A673 (cell line): ENCODE measurements around the gene ROBO4. TPM values are rescaled to one million over a fixed set of nuclear protein-coding genes. Genes with fewer than 3 reads are reported as not detected.

Source experiments
- BruUV-seq: library from RNA; stranded (reverse); fragments of 400-500 nt; replicated peaks from 2 replicates; lab custom pipeline; 2021; lab: Mats Ljungman, UMichigan
- CTCF ChIA-PET: fragments of 300-600 bp; sonication (Branson Sonifier 250); formaldehyde crosslinking; loops from one replicate; lab custom pipeline; 2022; ENCODE audit warnings: antibody characterized with exemption; lab: Charles Lee
- POLR2A ChIA-PET: fragments of 300-600 bp; sonication (Branson Sonifier 250); formaldehyde crosslinking; loops from one replicate; lab custom pipeline; 2022; ENCODE audit warnings: antibody characterized with exemption; ENCODE audit not compliant: low non-redundant PET; lab: Charles Lee
- DNase-seq: peaks from one replicate; pipeline ENCODE4 v3.0.0-alpha.2; 2015; ENCODE audit warnings: low spot score
- H3K27ac ChIP-seq: fragments of 200-600 bp; sonication (generic); 2 replicates; pipeline ENCODE4 v1.5.1; 2016; ENCODE audit warnings: mixed run types, low read depth, mild to moderate bottlenecking, mixed read lengths, antibody characterized with exemption, low read length; ENCODE audit not compliant: poor library complexity, severe bottlenecking
- H3K27me3 ChIP-seq: fragments of 200-600 bp; sonication (generic); replicated peaks from 2 replicates; pipeline ENCODE4 v1.6.1; 2017; ENCODE audit warnings: mixed run types, low read depth, mild to moderate bottlenecking, mixed read lengths, antibody characterized with exemption, low read length; ENCODE audit not compliant: insufficient read depth, poor library complexity
- H3K36me3 ChIP-seq: fragments of 200-600 bp; sonication (generic); 2 replicates; pipeline ENCODE4 v1.6.1; 2016; ENCODE audit warnings: mixed run types, mild to moderate bottlenecking, mixed read lengths, antibody characterized with exemption, low read length; ENCODE audit not compliant: insufficient read depth, poor library complexity, severe bottlenecking
- H3K4me1 ChIP-seq: fragments of 200-600 bp; sonication (generic); 2 replicates; pipeline ENCODE4 v1.6.1; 2017; ENCODE audit warnings: mixed run types, mild to moderate bottlenecking, mixed read lengths, antibody characterized with exemption, low read length; ENCODE audit not compliant: insufficient read depth, poor library complexity, severe bottlenecking
- H3K4me3 ChIP-seq: fragments of 200-600 bp; sonication (generic); 2 replicates; pipeline ENCODE4 v1.5.1; 2016; ENCODE audit warnings: low read depth, mixed run types, mild to moderate bottlenecking, mixed read lengths, low read length; ENCODE audit not compliant: poor library complexity, severe bottlenecking
- H3K9me3 ChIP-seq: fragments of 200-600 bp; sonication (generic); 2 replicates; pipeline ENCODE4 v1.6.1; 2016; ENCODE audit warnings: mixed run types, low read depth, mild to moderate bottlenecking, mixed read lengths, antibody characterized with exemption, low read length; ENCODE audit not compliant: poor library complexity, severe bottlenecking
- EZH2 ChIP-seq: fragments of 200-600 bp; sonication (generic); IDR thresholded peaks from 2 replicates; pipeline ENCODE4 v1.6.1; 2017; ENCODE audit warnings: borderline replicate concordance, low read depth, mild to moderate bottlenecking, mixed read lengths, antibody characterized with exemption, low read length; ENCODE audit not compliant: poor library complexity, severe bottlenecking
- intact Hi-C: fragments of 100-400 bp; cut with micrococcal nuclease; formaldehyde crosslinking; loops from one replicate; pipeline ENCODE4 v1.10.0; 2022; ENCODE audit not compliant: unreplicated experiment
- total RNA-seq: library from RNA; stranded (reverse); gene quantifications from 2 replicates; pipeline ENCODE4 v1.2.3, GENCODE V29; 2021
- TF ChIP-seq, protein P1 (sequence below): fragments of 300-800, 200-600 bp; sonication (generic); conservative IDR thresholded peaks from 2 replicates; pipeline ENCODE4 v1.5.1; 2017; ENCODE audit warnings: low read depth, mild to moderate bottlenecking, antibody characterized with exemption, low read length, moderate library complexity, mixed read lengths

Gene ROBO4
- total RNA-seq, 1 experiment from 2014 or later: not detected

DNA sequence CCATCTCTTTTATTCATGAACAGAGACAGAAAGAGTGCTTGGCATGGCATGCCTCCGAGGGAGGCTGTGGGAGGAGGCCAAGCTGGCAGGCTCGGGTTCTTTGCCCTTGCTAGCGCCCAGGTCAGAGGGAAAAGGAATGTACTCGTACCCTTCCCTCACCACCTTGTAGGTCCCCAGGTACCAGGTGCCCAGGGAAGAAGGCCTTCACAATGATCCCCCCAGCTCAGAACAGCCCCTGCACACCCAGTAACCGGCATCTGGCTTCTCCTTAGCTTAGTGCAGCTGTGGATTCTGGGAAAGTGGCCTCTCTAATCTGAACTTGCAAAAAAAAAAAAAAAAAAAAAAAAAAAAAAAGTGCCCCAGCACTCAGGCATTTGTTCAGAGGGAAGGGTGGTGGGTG is 22.7 kb upstream of the ROBO4 start:
- ChIA-PET POLR2A (interaction anchor here (0.6 kb wide), 1 partner anchor 439 kb away, joined by 3 read pairs; no protein-coding TSS in a partner anchor), CTCF (no interaction called here)
- Histone ChIP-seq H3K9me3 (no peaks in the 10 kb centered on the region), H3K36me3 (no peaks in the 10 kb centered on the region), H3K27ac (no peak overlapping the region), H3K27me3 (no peaks in the 10 kb centered on the region), H3K4me1 (no peaks in the 10 kb centered on the region), H3K4me3 (no peak overlapping the region)
- TF ChIP-seq EZH2: no peak
- TF ChIP-seq, protein P1, sequence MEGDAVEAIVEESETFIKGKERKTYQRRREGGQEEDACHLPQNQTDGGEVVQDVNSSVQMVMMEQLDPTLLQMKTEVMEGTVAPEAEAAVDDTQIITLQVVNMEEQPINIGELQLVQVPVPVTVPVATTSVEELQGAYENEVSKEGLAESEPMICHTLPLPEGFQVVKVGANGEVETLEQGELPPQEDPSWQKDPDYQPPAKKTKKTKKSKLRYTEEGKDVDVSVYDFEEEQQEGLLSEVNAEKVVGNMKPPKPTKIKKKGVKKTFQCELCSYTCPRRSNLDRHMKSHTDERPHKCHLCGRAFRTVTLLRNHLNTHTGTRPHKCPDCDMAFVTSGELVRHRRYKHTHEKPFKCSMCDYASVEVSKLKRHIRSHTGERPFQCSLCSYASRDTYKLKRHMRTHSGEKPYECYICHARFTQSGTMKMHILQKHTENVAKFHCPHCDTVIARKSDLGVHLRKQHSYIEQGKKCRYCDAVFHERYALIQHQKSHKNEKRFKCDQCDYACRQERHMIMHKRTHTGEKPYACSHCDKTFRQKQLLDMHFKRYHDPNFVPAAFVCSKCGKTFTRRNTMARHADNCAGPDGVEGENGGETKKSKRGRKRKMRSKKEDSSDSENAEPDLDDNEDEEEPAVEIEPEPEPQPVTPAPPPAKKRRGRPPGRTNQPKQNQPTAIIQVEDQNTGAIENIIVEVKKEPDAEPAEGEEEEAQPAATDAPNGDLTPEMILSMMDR: no peak
- intact Hi-C loops: no loop called here
- DNase-seq: no peak
- BruUV-seq: no TSS peak

GRCh38 chr11:124919898-124920297 is 22.2 kb upstream of the ROBO4 start:
- TF ChIP-seq, protein P1: no peak
- TF ChIP-seq EZH2: no peak
- Histone ChIP-seq H3K27me3 (no peaks in the 10 kb centered on the region), H3K27ac (no peak overlapping the region), H3K4me1 (no peaks in the 10 kb centered on the region), H3K36me3 (no peaks in the 10 kb centered on the region), H3K4me3 (no peak overlapping the region), H3K9me3 (no peaks in the 10 kb centered on the region)
- no TSS peak for BruUV-seq
- DNase-seq: no peak
- POLR2A ChIA-PET: interaction anchor here (0.6 kb wide), 1 partner anchor 439 kb away, joined by 3 read pairs; no protein-coding TSS in a partner anchor
- CTCF ChIA-PET: no interaction called here
- intact Hi-C loops: no loop called here

DNA sequence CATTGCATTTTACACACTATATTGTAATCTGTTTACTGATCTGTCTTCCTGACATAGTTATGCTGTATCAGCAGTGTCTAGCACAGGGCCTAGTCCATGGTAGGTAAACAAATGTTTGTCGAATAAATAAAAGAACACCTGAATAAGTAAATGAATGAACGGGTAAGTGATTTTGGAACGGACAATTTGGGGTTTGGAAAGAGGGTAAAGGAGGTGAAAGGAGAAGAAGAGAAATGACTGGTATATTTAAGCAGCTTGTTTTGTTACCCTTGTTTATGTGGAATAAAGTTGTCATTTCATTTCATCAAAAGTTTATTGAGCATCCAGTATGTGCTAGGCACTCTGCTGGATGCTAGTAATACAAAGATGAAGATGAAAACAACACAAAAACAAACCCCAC is 21.3 kb upstream of the ROBO4 start, which contains the start of gene HEPN1:
HEPN1 (plus strand) TSS at position 301 of the 400 bp plus-strand sequence.
- BruUV-seq: no TSS peak
- CTCF ChIA-PET: no interaction called here
- POLR2A ChIA-PET: no interaction called here

More for the DNA sequence above, 21.3 kb upstream of the ROBO4 start, which contains the start of gene HEPN1:
- no peak within 1 kb of the TSS for H3K27ac ChIP-seq
- no peaks in the 10 kb centered on the region for H3K27me3 ChIP-seq
- TF ChIP-seq EZH2: no peak
- TF ChIP-seq, protein P1: no peak
- no peak for DNase-seq
- intact Hi-C loops: no loop called here
- H3K9me3 ChIP-seq: no peaks in the 10 kb centered on the region
- H3K36me3 ChIP-seq: no peaks in the 10 kb centered on the region
- H3K4me1 ChIP-seq: no peaks in the 10 kb centered on the region
- no peak within 1 kb of the TSS for H3K4me3 ChIP-seq
